HG02852 (cell line): ENCODE data around the gene FCER1A.

ENCODE experiments used
- ATAC-seq: cut with Tn5 transposase; IDR thresholded peaks from one replicate; pipeline ENCODE4 v1.9.1; 2021; ENCODE audit warnings: mild to moderate bottlenecking, moderate library complexity; ENCODE audit not compliant: unreplicated experiment

The FCER1A gene

DNA sequence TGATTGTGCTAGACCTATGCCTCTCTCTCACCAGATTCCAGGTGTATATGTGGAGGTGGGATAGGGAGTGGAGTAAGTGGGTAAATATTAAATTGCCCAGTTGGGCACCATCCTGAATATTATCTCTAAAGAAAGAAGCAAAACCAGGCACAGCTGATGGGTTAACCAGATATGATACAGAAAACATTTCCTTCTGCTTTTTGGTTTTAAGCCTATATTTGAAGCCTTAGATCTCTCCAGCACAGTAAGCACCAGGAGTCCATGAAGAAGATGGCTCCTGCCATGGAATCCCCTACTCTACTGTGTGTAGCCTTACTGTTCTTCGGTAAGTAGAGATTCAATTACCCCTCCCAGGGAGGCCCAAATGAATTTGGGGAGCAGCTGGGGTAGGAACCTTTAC lies at the start of gene FCER1A:
FCER1A (plus strand) TSS at position 242 of the 400 bp plus-strand sequence; CDS start at position 271, 29 bp downstream.
- ATAC-seq = no peak

DNA sequence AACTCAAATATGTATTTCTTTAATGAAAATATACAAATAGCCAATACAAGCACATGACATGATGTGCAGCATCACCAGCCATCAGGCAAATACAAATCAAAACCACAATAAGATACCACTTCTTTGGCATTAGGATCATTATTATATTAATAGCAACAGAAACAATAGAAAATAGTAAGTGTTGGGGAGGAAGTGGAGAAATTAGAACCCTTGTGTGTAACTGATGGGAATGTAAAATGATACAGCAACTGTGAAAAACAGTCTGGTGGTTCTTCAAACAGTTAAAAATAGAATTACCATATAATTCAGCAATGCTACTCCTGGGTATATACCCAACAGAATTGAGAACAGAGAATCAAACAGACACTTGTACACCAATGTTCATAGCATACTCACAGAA lies 40.8 kb upstream of the FCER1A start:
- ATAC-seq = no peak

DNA sequence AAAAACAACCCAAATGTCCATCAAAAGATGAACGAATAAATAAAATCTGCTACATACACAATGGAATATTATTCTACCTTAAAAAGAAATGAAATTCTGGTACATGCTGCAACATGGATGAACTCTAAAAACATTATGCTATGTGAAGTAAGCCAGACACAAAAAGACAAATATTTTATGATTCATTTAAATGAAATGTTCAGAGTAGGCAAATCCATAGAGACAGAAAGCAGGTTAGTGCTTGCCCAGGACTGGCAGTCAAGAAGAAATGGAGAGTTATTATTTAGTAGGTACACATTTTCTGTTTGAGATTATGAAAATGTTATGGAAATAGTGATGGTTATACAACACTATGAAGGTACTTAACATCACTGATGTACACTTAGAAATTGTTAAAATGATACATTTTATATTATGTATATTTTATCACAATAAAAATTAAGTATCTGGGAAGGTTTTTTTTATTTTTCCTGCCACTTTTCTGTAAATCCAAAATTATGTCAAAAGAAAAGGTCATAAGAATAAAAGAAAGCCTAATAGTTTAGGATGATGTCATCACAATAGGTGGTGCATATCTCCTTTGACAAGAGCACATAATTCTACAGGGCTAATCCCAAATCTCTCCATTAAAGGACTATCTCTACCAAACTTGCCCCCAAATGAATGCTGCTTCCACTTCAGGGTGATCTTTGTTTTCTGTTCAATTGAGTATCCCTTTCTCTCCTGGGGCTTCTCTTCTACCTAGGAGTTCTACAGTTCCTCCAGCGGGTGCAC lies 40.2 kb upstream of the FCER1A start:
- no peak for ATAC-seq

DNA sequence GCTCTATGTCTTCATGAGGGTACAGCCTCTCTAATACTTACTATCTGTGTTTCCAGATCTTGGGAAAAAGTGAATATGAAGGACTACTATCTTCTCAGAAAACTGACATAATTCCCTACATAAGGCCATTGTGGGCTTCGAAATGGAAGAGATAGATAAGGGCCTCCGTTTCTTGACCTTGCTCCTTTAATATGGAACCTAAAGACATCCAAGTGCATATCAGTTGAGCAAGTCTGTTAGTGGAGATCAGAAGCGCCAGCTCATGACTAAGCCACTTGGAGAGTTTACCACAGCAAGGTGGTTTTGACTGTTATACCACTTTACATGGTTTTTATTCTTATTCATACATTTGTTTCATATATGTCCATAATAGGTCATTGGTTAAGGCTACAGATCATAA lies 35.3 kb upstream of the FCER1A start:
- ATAC-seq = no peak

DNA sequence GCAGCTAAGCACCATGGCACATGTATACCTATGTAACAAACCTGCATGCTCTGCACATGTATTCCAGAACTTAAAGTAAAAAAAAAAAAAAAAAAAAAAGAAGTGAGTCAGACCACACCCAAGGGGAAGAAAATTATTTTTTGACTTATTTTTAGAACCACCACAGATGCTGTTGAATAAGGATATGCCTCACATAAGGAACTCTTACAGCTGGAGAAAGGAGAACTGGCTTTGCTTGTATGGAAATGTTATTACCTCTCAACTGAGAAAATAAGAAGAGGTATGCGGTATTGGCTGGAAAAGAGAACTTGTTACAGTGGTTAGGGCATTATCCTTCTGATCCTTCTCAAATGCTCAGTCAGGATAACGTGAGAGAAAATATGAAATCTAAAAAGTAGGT lies 27.5 kb upstream of the FCER1A start:
- ATAC-seq = no peak

DNA sequence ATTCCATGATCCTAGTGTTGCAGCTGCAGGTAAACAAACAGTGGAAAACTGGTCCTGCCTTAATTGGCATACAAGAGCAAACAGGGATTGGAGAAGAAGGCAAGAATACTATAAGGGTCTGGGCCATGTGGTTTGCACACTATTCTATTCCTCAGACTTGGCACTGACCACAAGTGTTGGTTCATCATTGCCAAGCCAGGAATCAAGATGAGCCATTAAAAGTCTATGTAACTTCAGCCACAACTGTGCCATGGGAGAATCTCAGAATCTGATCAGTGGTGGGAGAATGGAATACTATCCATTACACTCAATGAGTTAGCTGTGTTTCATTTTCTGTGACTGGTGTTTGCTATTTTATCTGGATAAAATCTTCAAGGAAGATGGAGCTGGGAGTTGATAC lies 26.2 kb upstream of the FCER1A start:
- no peak for ATAC-seq

DNA sequence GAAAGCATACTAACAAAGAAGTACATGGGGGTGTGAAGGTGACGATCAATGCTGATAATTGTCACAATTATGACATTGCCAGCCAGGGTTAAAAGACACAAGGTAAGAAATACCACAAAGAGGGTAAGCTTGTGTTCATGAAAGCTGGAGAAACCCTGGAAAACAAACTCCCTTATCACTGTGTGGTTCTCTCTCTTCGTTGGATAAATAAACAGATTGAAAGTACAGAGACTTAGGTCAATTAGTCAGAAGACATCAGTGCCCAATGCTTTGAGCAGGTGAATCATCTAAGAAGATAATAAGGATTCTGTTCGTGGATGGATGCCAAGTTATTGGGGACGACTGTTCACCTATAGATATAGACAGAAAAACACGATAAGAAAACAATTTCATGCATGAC lies 22.4 kb upstream of the FCER1A start:
- no peak for ATAC-seq

DNA sequence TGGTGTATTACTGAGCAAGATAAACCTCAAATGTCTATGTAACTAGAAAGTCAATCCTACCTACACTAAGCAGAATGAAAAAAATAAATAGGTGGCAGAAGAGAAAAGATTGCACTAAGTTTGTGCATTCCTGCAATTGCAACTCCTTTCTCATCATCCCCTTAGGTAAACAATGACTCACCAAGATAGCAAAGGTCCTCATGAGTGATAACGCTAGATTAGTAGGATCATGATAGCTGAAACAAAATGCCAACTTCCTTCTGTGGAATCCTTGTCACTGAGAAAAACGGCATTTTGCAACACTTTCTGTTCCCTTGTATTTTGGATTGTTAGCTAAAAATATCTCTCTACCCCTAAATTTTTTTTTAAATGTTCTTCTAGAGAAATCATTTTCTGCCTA lies 20.0 kb upstream of the FCER1A start:
- ATAC-seq = no peak

DNA sequence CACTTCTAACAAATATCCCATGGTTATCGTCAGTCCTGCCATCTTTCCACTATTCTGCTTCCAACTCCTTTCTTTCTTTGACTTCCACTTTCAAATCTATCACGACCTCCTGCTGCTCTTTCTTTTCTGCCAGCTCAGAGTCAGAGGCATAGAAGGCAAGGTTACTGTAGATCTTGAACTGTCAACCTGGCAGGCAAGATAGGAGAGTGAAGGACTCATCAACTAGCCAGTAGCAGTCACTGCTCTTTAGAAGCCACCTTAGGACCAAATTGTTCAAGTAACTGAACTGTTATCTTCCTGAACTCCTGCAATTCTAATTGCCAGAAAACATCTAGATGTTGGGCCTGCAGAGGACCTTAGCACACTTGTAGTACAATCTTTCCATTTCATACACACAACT lies 13.1 kb upstream of the FCER1A start:
- no peak for ATAC-seq

DNA sequence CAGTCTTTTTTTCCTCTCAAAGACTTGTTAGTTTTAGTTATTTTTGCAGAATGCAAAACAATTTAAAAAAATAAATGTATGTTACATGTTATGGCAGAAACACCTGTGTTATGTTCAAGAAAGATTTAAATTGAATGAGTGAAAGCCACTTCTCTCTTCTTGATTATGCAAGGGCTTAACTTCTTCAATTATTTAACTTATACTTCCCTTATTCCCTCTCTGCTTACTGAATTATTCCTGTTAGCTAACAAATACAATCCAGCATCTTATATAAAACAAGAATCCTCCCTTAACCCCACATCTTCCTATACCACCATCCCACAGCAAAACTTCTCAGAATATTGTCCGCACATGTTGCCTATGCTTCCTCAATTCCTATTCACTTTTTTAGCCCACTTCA lies 10.7 kb upstream of the FCER1A start:
- no peak for ATAC-seq

DNA sequence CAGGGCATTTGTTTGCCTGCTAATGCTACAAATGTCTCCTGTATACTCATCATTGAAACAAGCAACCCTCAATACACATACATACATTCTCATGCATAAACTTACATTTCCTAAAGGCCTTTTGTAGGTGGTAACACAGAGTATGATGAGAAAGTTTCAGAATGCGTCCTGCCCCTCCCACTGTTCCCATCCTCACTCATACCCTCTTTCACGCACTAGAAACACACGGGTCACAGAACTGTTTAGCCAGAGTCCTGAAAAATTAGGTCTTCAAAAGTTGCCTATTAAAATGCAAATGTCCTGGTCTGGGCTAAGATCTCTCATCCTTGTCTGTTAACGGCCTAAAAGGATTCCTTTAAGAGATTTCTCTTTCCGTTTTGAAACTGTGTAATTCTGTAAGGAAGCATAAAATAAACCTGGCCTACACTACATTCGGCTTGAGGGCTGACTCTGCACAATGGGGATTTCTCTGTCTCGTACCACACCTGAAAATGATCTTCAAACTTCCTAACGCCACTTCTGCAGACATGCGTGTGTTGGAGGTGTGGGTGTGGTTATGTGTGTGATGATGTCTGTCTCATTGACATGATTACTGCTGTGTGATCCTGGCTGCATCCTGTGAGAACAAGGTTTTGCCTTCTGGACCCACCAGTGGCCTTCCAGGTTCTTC lies 5.3 kb upstream of the FCER1A start:
- ATAC-seq = no peak

DNA sequence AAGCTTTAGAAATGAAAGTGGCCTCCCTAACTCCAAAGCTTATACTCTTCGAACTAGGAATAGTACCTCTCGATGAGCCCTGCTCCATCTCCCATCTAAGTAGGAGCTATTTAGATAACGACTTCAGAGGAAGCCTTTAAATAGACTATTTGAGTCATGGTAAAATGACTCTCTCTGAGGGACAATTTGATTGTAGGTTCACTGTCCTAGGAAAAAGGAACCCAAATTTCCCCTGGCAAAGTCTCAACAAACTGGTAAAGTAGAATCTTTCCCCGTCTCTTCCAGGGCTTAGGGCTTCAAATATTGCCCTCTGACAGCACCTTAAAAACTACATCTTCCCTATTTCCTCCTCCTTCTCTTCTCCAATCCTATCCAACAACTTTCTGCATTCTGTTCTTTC lies 2.0 kb upstream of the FCER1A start:
- no peak for ATAC-seq

DNA sequence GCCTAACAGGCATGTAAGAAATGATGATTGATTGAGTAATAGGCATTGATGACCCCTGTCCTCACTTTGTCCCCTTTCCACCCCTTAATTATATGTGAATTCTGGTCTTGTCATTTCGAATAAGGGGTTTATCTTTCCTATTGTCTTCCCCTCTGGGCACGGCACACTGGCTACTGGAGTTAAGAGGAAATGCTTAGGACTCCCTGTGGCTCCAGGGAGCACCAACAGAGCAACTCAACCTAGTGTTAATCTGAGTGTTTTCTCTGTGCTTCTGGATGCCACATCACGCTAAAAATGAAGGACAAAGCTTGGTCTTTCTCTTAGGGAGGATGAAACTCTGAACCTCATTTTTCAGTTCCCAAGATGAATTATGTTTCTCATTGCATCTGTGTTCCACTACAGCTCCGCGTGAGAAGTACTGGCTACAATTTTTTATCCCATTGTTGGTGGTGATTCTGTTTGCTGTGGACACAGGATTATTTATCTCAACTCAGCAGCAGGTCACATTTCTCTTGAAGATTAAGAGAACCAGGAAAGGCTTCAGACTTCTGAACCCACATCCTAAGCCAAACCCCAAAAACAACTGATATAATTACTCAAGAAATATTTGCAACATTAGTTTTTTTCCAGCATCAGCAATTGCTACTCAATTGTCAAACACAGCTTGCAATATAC lies 5.3 kb downstream of the FCER1A start:
- no peak for ATAC-seq

DNA sequence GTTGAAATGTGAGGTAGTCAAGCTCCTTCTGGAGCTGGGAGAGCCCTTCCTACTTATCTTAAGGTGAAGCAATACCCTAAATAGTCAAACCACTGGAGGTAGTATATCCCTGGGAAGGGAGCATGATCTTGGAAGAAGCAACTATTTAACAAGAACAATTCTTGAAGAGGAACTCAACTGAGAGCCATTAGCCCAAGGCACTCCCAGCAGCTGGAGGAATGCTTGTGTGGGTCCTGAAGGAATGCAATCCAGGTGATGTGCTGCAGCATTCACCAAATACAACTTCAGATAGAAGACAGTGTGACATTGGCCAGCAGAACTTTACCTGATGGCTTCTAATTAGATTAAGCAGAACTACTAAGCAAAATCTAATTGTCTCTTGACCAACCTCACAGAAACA lies 9.5 kb downstream of the FCER1A start:
- no peak for ATAC-seq

DNA sequence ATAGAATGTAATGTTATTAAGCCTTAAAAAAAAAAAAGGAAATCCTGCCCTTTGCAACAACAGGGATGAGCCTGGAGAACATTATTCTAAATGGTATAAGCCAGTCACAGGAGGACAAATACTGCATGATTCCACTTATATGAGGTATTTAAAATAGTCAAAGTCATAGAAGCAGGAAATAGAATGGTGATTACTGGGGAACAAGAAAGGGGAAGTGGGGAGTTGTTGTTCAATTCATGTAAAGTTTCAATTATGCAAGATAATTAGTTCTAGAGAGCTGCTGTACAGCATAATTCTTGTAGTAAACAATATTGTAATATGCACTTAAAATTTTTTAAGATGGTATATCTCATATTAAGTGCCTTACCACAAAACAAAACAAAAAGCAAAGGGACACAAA lies 13.2 kb downstream of the FCER1A start:
- no peak for ATAC-seq

DNA sequence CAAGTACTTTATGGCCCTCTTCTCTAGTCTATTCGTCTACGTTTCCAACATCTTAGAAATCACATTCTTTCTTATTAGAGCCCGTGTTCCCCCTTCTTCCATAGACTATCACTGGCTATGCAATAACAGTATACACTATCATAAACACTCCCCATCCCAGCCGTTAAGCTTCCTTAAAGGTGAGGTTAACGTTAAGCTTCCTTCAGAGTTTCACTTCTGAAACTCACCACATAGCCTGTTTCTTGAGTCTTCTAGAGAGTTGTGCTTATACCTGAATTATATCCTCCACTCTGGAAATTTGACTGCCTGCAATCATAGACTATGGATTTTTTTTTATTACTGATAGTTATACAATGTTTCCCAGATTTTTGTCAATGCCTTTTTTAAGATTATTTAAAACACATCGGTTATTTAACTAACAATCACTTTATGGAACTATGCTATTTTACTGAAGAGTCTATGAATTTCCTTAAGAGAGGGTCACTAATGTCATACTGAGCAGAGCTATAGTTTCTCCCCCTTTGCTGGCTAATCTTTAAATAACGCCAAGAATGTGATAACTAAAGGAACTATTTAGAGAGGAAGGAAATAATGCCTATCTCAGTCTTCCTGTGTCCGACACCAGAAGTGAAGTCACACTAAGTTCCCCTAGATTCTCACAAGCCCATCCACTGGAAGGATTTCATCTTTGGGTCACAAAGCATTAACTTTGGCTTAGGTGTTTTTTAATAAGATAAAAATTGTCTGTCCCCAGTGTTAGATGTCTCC lies 16.8 kb downstream of the FCER1A start:
- ATAC-seq = no peak

DNA sequence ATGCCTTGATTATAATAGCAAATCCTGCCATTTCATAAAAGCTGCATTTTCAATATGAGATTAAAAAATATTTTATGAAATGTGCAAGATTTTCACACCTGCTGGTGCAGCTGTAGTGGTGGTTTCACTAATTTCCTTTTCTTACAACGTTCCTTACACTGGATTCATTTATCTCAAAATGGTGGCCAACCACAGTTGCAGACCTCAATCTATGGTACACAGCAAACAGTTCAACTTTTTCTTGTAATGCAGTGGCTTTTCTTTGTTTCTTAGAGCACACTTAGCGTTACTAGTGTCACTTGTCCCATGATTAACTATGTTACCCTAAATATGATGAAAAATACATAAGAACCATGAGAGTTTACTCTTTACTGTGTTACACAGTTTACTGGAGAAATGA lies 32.7 kb downstream of the FCER1A start:
- ATAC-seq = no peak

DNA sequence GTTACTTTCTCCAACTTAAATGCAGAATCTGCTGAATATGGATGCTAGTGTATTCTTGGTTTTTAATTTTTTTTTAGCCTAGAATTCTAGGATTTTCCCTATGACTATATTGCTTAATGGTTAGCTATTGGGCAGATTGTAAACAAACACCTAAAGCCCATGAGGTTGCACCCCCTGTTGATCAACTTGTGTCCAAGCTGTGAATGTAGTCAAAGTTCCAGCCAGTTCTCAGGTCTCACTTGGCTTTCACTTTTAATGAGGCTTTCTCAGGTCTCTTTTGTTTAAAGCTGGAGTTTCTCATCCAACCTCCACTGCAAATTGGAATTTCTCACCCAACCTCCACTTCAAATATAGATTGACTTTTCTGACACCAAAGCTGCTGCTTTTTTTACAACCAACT lies 35.9 kb downstream of the FCER1A start:
- ATAC-seq = no peak

DNA sequence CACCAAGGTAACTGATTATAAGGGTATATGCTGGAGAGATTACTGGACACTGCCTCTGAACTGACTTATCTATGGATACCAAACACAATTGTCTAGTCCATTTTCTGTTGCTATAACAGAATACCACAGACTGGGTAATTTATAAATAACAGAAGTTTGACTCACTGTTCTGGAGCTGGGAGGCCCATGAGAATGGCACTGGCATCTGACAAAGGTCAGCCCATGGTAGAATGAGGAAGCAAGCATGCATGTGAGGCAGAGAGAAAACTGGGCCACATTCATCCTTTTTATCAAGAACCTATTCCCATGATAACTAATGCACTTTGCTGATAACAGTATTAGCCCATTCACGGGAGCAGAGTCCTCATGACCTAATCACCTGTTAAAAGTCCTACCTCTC lies 37.4 kb downstream of the FCER1A start:
- no peak for ATAC-seq

DNA sequence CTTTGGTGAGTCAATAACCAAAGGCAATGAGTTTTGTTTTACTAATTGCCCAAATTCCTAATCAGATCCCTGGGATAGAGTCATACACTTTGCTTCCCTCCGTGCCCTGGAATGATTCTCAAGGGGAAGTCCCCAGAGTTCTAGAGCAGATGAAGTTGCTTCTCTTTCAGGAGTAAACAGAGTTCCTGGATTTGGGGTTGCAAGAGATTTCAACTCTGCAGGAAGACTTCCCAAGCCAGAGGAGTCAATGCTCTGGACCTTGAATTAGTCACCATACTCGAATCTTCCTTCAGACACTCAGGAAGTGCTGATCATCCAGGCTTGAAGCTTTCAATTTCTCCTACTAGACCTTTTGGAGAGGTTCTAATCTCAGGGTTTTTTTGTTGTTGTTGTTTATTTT lies 39.6 kb downstream of the FCER1A start:
- no peak for ATAC-seq

DNA sequence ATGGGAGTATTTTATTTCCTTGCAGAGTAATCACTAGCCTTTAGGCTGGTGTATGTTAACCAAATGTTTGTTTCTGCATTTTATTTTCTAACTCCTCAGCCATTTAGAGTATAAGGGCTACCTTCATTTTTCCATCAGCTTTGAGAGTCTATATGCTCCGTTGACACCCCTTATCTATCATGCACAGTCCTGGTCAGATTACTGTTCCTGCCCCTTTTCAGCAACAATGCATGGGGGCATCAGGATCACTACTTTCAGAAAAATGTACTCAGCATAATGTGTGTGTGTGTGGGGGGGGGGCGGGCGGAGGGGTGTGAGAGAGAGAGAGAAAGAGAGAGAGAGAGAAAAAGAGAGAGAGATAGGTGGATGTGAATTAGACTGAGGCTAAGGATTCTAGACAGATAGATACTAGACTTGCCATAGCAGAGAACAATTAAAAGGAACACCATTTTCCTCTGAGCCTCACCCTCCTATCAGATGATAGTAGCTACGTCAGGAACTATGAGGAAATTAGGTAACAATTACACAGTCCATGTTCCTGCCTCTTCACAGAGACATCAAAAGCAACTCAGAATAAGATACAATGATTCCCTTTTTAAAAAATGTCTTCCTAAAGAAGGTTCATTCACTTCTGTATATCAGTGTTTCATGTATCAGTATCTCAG lies 40.8 kb downstream of the FCER1A start:
- no peak for ATAC-seq
